B cell (primary cell): Measurements from ENCODE around the gene RASGEF1B. TPM values are rescaled to one million over a fixed set of nuclear protein-coding genes. Genes with fewer than 3 reads are reported as not detected.

Experiments used
- ATAC-seq: fragments of 200-7000 bp; cut with Tn5 transposase; one replicate; pipeline ENCODE4 v1.10.0; 2021; ENCODE audit warnings: low read depth, mild to moderate bottlenecking, moderate number of reproducible peaks, moderate library complexity
- CTCF ChIA-PET: fragments of 350-600 bp; sonication (Branson Sonifier 250); formaldehyde crosslinking; loops from one replicate; lab custom pipeline; 2021; ENCODE audit warnings: antibody characterized with exemption, inconsistent platforms; lab: Charles Lee
- POLR2A ChIA-PET: fragments of 350-600 bp; sonication (Branson Sonifier 250); formaldehyde crosslinking; loops from one replicate; lab custom pipeline; 2021; ENCODE audit warnings: antibody characterized with exemption; lab: Charles Lee
- DNase-seq: peaks from one replicate; pipeline ENCODE4 v3.0.0; 2013
- H2AFZ ChIP-seq: 2 replicates; pipeline ENCODE4 v1.6.1; 2012; ENCODE audit warnings: mild to moderate bottlenecking, low read depth, low read length; ENCODE audit not compliant: insufficient read depth, poor library complexity, severe bottlenecking
- H3K27ac ChIP-seq, 2 donors: 1 replicate in 1 of 2; 2 replicates in 1 of 2; pipeline ENCODE4 v1.5.1; 2012 to 2013; ENCODE audit warnings: low read length in 2 of 2, mild to moderate bottlenecking in 2 of 2, moderate library complexity in 1 of 2
- H3K27me3 ChIP-seq, 4 experiments: fragments of 200-600 bp in 1 of 4; sonication (generic) in 1 of 4; replicated peaks in 1 of 4; 1 replicate in 2 of 4; 2 replicates in 2 of 4; pipeline versions ENCODE4 v1.6.1 to v1.7.0; 2013 to 2016; ENCODE audit warnings: low read length in 3 of 4, mild to moderate bottlenecking in 2 of 4, mixed read lengths in 1 of 4, moderate library complexity in 1 of 4; ENCODE audit not compliant: insufficient read depth in 4 of 4, control insufficient read depth in 3 of 4; ENCODE audit errors: control extremely low read depth in 1 of 4
- H3K36me3 ChIP-seq, 2 experiments: replicated peaks in 1 of 2; 1 replicate in 1 of 2; 2 replicates in 1 of 2; pipeline versions ENCODE4 v1.6.1 to v1.7.1; 2013; ENCODE audit warnings: low read length in 1 of 2; ENCODE audit not compliant: insufficient read depth in 2 of 2, control insufficient read depth in 1 of 2; ENCODE audit errors: control extremely low read depth in 1 of 2, extremely low read depth in 1 of 2
- H3K4me1 ChIP-seq, 2 donors: fragments of 200-600 bp in 1 of 2; sonication (generic) in 1 of 2; 1 replicate in 1 of 2; 2 replicates in 1 of 2; pipeline versions ENCODE4 v1.5.1 to v1.6.1; 2013 to 2017; ENCODE audit warnings: low read length in 2 of 2; ENCODE audit not compliant: control insufficient read depth in 2 of 2, insufficient read depth in 2 of 2
- H3K4me2 ChIP-seq: replicated peaks from 2 replicates; pipeline ENCODE3; 2012; ENCODE audit warnings: mild to moderate bottlenecking, low read depth, low read length; ENCODE audit not compliant: poor library complexity, severe bottlenecking
- H3K4me3 ChIP-seq, 5 experiments: fragments of 200-600 bp in 1 of 5; sonication (generic) in 1 of 5; 1 replicate in 3 of 5; 2 replicates in 2 of 5; pipeline versions ENCODE4 v1.5.1 to v1.7.0; 2011 to 2016; ENCODE audit warnings: low read length in 4 of 5, mild to moderate bottlenecking in 4 of 5, low read depth in 2 of 5, control low read depth in 1 of 5, moderate library complexity in 1 of 5; ENCODE audit not compliant: insufficient read depth in 1 of 5; ENCODE audit errors: control extremely low read depth in 1 of 5, extremely low read depth in 1 of 5
- H3K79me2 ChIP-seq: fragments of 200-600 bp; sonication (generic); one replicate; pipeline ENCODE4 v1.6.0; 2016; ENCODE audit warnings: low read length; ENCODE audit not compliant: control insufficient read depth, insufficient read depth
- H3K9ac ChIP-seq: fragments of 200-600 bp; sonication (generic); 2 replicates; pipeline ENCODE4 v1.6.1; 2017; ENCODE audit warnings: mild to moderate bottlenecking, low read length, moderate library complexity
- H3K9me3 ChIP-seq, 3 donors: one replicate each; pipeline versions ENCODE4 v1.6.1 to v1.7.1; 2013; ENCODE audit warnings: low read length in 2 of 3; ENCODE audit not compliant: control insufficient read depth in 2 of 3, insufficient read depth in 1 of 3; ENCODE audit errors: control extremely low read depth in 1 of 3
- H4K20me1 ChIP-seq: 2 replicates; pipeline ENCODE4 v1.6.0; 2012; ENCODE audit warnings: mild to moderate bottlenecking, low read length; ENCODE audit not compliant: insufficient read depth, control insufficient read depth, poor library complexity, severe bottlenecking
- H3K27ac Mint-ChIP-seq: one replicate; pipeline ENCODE4 v1.8.0; 2021; ENCODE audit warnings: mixed read lengths
- H3K27me3 Mint-ChIP-seq: one replicate; pipeline ENCODE4 v1.8.0; 2021; ENCODE audit warnings: mixed read lengths
- H3K4me1 Mint-ChIP-seq: one replicate; pipeline ENCODE4 v1.8.0; 2021; ENCODE audit warnings: mixed read lengths
- H3K4me3 Mint-ChIP-seq: one replicate; pipeline ENCODE4 v1.8.0; 2021; ENCODE audit warnings: mixed read lengths
- H3K9me3 Mint-ChIP-seq: one replicate; pipeline ENCODE4 v1.8.0; 2022; ENCODE audit warnings: mixed read lengths; ENCODE audit not compliant: insufficient read depth
- CTCF ChIP-seq: fragments of 200-600 bp; IDR thresholded peaks from one replicate; pipeline ENCODE4 v1.8.0; 2022; ENCODE audit warnings: antibody characterized with exemption, mild to moderate bottlenecking
- EZH2 ChIP-seq: IDR thresholded peaks from 2 replicates; pipeline ENCODE4 v1.6.1; 2012; ENCODE audit warnings: borderline replicate concordance, low read depth, mild to moderate bottlenecking, moderate library complexity, low read length; ENCODE audit not compliant: insufficient read depth, poor library complexity, severe bottlenecking
- WGBS: methylation state at CpG from one replicate; pipeline ENCODE4 v1.1.5; 2013; ENCODE audit warnings: missing lambda C conversion rate; ENCODE audit not compliant: insufficient coverage; 5-methylcytosine and 5-hydroxymethylcytosine counted together
- intact Hi-C: fragments of 100-400 bp; cut with micrococcal nuclease; formaldehyde crosslinking; loops from one replicate; pipeline ENCODE4 v1.10.0; 2022
- polyA plus RNA-seq: library from polyadenylated mRNA; depleted of rRNA; stranded (reverse); fragments of >200 nt; gene quantifications from 2 replicates; pipeline ENCODE4 v1.2.3, GENCODE V29; 2012
- total RNA-seq, 2 donors: library from RNA; stranded (reverse); fragments of 120-200 nt in 1 of 2; gene quantifications; 1 replicate in 1 of 2; 2 replicates in 1 of 2; pipeline versions ENCODE4 v1.2.3 to v1.2.4, GENCODE V29; 2013 to 2022

The RASGEF1B gene
- total and polyA plus RNA-seq, 2 donors (not counting 1 experiment from before 2014, with no cell fraction given) = 20.4 to 130 TPM

- H3K4me3 ChIP-seq = no peak overlapping the region
- no peaks in the 10 kb centered on the region for H3K27me3 ChIP-seq
- no peak overlapping the region for H3K9ac ChIP-seq
- Mint-ChIP-seq H3K4me3 (peak overlapping the region; percentile 2), H3K27me3 (no peaks in the 10 kb centered on the region), H3K27ac (peak overlapping the region; percentile 72), H3K4me1 (peaks cover 52% of the 10 kb centered on the region), H3K9me3 (peaks cover 3% of the 10 kb centered on the region)
- ChIA-PET CTCF (interaction anchor here (1.7 kb wide), 1 partner anchor 24 kb away, joined by 8 read pairs; the partner anchor contains the start of gene RASGEF1B), POLR2A (no interaction called here)
- H3K36me3 ChIP-seq = no peaks in the 10 kb centered on the region
- ATAC-seq (no peak), DNase-seq (no peak)
- peak overlapping the region; percentile 7 for H3K4me2 ChIP-seq
- intact Hi-C loops = no loop called here
- H3K9me3 ChIP-seq = peaks cover 0 to 5% (median 0%) of the 10 kb centered on the region in 3 donors
- TF ChIP-seq EZH2 (no peak), CTCF (no peak)
- no peaks in the 10 kb centered on the region for H3K79me2 ChIP-seq
- H2AFZ ChIP-seq = peak overlapping the region; percentile 18
- peak overlapping the region in 1 of 2 donors; percentile 52 for H3K27ac ChIP-seq
- peaks cover 43 to 53% of the 10 kb centered on the region in 2 donors for H3K4me1 ChIP-seq
- H4K20me1 ChIP-seq = no peaks in the 10 kb centered on the region
Measured at GRCh38 chr4:81495345-81495744, 23.6 kb upstream of the RASGEF1B start.

GRCh38 chr4:81494031-81494431, 22.3 kb upstream of the RASGEF1B start:
- Histone ChIP-seq H3K4me1 (peaks cover 43 to 54% of the 10 kb centered on the region in 2 donors), H3K27ac (peak overlapping the region; percentile 59 to 80), H3K36me3 (no peaks in the 10 kb centered on the region), H3K79me2 (no peaks in the 10 kb centered on the region), H3K9ac (peak overlapping the region; percentile 29), H4K20me1 (no peaks in the 10 kb centered on the region), H3K4me2 (peak overlapping the region; percentile 71), H3K27me3 (no peaks in the 10 kb centered on the region), H3K9me3 (peaks cover 0 to 5% (median 0%) of the 10 kb centered on the region in 3 donors), H2AFZ (no peak overlapping the region), H3K4me3 (peak overlapping the region in 2 of 5 experiments; percentile 1 to 50)
- Mint-ChIP-seq H3K4me3 (peak overlapping the region; percentile 76), H3K27ac (peak overlapping the region; percentile 85), H3K4me1 (peaks cover 49% of the 10 kb centered on the region), H3K27me3 (no peaks in the 10 kb centered on the region), H3K9me3 (peaks cover 3% of the 10 kb centered on the region)
- intact Hi-C loops = loop anchor here (5.0 kb wide), 1 partner anchor 113 kb away; no protein-coding TSS in a partner anchor
- peak; percentile 76 for DNase-seq
- TF ChIP-seq CTCF (no peak), EZH2 (no peak)
- no CpG with 5 or more reads among the region's 1 CpG for WGBS
- ChIA-PET POLR2A (no interaction called here), CTCF (interaction anchor here (0.7 to 1.6 kb wide), 3 partner anchors 19 to 23 kb away, joined by 3 to 6 read pairs (median 3); partner anchors contain the start of gene RASGEF1B)
- ATAC-seq = peak; percentile 37
